H7 (cell line): ENCODE results near the gene SEMA6A. TPM values are rescaled to one million over a fixed set of nuclear protein-coding genes. Genes with fewer than 3 reads are reported as not detected.

Experiments used
- DNase-seq: peaks from one replicate; pipeline ENCODE4 v3.0.0; 2012
- H3K27me3 ChIP-seq: 2 replicates; pipeline ENCODE4 v1.6.0; 2011; ENCODE audit warnings: mild to moderate bottlenecking, low read length; ENCODE audit not compliant: control insufficient read depth, insufficient read depth
- H3K36me3 ChIP-seq: replicated peaks from 2 replicates; pipeline ENCODE4 v1.5.1; 2011; ENCODE audit warnings: low read length; ENCODE audit not compliant: control insufficient read depth, insufficient read depth
- H3K4me3 ChIP-seq: 2 replicates; pipeline ENCODE4 v1.5.1; 2011; ENCODE audit warnings: low read depth, mild to moderate bottlenecking, control low read depth, low read length, moderate library complexity; ENCODE audit not compliant: insufficient read depth
- total RNA-seq: library from RNA; depleted of rRNA; stranded (reverse); fragments of >200 nt; shearing (Covaris generic); gene quantifications from 2 replicates; pipeline ENCODE4 v1.2.3, GENCODE V29; 2014

Gene SEMA6A
- total RNA-seq, 1 experiment from 2014 or later, result 207 TPM

DNA sequence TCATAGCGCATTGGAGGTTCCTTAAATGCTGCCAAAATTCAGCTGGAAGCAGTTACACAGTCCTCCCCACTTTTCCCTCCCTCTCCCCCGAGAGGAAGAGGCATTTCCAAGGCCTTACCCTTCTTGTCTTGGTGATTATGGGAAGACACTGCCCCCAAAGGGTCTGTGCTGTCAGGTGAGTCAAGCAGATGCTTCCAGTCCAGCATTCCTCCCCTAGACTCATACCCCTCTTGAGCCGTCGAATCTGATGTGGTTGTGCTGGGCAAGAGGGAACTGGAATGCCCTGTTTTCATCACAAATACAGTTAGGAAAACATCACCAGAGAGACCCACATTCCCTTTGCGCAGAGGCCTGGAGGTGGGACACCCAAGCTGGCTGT, 107.2 kb downstream of the SEMA6A start:
- no peaks in the 10 kb centered on the region for H3K27me3 ChIP-seq
- peaks cover 51% of the 10 kb centered on the region for H3K36me3 ChIP-seq
- no peak for DNase-seq
- H3K4me3 ChIP-seq, result no peak overlapping the region

DNA sequence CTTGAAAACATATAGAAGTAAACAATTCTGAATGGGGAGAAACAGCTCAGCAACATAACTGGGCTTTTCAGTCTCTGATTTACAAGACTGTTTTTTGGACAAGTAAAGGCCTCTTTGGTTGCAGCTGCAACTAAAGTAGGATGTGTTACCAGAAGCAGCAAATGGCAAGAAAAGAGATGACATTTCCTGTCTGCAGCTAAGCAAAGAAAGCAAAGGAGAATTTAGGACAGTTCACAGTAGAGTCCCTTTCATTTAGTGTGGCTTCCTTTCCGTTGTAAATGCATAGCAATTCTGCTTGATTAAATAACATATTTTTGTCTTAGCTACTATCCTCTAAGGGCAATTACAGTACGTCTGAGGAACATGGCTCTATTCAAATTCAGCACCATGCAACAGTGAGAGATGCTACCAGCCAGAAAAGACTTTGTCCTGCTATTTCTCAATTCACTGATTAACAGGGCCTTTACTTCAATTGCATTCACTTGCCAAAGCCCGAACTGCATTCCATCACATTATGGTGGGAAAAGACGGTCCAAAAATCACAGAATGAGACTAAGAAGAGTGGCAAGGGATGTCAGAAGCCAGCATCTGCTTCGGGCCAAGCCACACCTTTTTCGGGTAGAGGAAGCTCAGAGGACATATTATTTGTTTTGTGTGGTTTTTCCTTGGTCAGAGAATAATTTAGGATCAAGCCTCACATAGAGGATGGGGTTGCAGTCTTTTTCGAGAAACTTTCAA, 107.7 kb downstream of the SEMA6A start:
- no peak for DNase-seq
- no peak overlapping the region for H3K4me3 ChIP-seq
- H3K36me3 ChIP-seq, result peaks cover 47% of the 10 kb centered on the region
- H3K27me3 ChIP-seq, result no peaks in the 10 kb centered on the region

DNA sequence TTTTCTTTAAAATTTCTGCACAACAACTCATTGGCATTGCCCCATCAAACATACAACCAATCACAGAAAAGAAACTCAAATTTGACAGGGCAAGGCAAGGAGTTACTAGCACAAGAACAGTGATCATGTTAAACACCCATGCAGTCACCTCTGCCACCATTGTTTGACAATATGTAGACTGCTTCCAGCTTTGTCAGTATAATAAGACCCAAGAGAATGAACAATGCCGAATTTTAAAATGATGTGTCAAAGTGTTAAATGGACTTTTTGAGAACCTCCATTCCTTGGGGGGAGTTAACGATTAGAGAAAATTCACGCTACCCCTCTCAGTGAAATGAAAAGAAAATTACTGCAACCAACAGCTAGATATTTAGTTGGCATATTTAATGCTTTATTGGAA, 109.2 kb downstream of the SEMA6A start:
- Histone ChIP-seq H3K36me3 (peaks cover 40% of the 10 kb centered on the region), H3K27me3 (no peaks in the 10 kb centered on the region), H3K4me3 (no peak overlapping the region)
- no peak for DNase-seq

DNA sequence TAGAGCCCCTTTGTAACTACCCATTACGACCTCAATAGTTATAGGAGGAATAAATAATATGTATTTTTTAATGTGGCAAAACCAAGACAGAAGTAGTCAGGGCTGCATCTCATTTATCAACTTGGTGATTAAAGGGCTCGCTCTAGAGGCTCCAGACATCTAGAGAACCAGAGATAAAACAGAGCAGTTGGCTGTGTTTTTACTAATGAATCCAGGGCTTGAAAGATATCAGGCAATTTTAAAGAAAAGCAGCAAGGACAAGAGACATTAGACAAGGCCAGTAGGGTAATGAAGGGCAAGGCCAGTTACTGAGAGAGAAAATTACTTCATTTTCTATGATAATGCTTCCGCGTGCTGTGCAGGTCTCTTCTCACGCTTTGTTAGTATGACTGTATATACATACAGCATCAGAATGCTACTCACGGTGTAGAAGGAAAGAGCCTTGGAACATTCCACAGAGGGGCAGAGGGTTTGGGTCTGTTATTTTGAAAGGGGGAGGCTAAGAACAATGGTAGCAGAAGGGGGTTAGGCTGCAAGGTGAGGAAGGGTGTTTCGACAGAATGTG, 110.4 kb downstream of the SEMA6A start:
- DNase-seq, result no peak
- Histone ChIP-seq H3K4me3 (no peak overlapping the region), H3K36me3 (peaks cover 41% of the 10 kb centered on the region), H3K27me3 (no peaks in the 10 kb centered on the region)

DNA sequence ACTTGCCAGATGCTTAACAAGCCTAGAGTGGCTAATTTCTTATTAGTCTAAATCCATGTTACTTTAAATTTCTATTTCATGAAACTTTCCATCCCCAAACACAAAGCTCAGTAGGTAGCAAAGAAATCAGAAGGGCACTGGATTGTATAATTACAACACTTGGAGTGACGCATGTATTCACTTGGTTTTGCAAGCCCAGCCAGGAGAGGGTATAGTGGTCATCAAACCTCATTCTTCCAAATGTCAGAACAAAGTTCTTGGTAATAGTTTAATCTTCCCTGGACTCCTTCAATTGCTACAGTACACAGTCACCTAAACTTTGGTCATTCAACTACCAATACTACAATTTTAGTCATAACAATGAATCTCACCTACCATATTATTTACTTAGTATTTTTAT, 112.1 kb downstream of the SEMA6A start:
- Histone ChIP-seq H3K27me3 (no peaks in the 10 kb centered on the region), H3K4me3 (no peak overlapping the region), H3K36me3 (peaks cover 42% of the 10 kb centered on the region)
- no peak for DNase-seq

DNA sequence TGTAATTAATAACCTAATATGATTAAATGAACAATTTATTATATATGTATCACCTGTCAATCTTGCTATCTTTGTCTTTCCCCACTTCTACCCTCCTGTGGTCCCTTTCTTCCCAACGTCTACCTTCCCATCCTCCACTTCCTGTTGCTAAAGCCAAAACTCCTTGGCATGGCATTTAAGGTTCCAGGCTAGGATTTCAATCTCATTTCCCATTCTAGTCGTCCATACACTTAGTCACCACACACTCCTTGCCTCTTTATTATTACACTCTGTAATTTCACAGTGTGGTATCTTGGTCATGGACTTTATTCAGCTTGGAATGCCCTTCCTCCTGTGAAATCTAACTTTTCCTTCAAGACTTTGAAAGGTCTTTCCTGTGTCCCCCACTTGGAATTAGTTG, 115.3 kb downstream of the SEMA6A start:
- no peaks in the 10 kb centered on the region for H3K27me3 ChIP-seq
- peaks cover 34% of the 10 kb centered on the region for H3K36me3 ChIP-seq
- no peak for DNase-seq
- no peak overlapping the region for H3K4me3 ChIP-seq

DNA sequence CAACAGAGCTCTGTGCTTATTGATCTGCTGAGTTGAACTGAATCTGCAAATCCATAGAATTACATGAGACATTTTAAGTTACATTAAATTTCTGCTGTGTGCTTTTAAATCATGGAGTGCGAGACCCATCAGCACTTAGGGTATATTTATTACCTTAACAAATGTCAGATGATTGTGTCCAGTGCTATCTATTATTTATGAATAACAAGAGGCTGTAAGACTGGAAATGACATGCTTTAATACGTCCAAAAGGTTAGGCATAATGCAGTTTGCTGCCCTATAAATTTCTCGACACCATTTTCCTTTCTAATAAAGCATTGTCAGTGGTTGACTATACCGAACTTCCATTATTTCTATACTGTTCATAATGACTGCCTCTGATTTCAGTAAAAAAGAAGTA, 117.6 kb downstream of the SEMA6A start:
- Histone ChIP-seq H3K4me3 (no peak overlapping the region), H3K36me3 (peaks cover 40% of the 10 kb centered on the region), H3K27me3 (no peaks in the 10 kb centered on the region)
- no peak for DNase-seq

DNA sequence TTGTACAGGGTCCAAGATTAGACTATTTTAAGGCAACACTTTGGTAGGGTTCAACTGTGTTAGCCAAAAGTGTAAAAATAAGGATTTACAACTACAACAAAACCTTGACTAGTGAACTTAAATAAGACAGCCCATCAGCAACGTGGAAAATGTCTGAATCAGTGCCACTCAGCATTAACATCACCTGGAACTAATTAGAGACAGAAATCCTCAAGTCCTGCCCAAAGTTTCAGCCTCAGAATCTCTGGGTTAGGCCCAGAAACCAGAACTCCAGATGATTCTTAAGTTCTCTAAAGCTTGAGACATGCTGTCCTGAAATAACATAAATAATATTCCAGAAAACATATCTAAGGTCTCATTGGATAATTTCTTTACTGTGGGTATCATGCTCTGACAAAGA, 118.6 kb downstream of the SEMA6A start:
- Histone ChIP-seq H3K36me3 (peaks cover 41% of the 10 kb centered on the region), H3K4me3 (no peak overlapping the region), H3K27me3 (no peaks in the 10 kb centered on the region)
- no peak for DNase-seq

DNA sequence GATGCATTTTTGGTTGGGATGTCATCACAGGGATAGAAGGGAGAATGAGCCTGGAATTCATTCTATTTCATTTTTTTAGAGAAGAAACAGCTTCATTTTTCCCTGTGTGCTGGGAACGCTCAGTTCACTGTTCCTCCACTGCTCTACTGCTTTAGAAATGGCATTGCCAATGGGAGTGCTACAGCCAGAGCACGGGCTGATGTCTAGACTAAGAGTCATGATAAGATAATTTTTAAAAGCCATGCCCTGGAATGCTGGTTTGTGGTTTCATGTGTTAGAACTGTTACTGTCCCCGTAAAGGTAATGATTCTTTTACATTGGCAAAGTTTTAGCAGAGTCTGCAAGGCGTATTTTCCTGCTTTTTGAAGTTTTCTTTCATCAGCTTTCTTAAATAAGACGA, 119.6 kb downstream of the SEMA6A start:
- Histone ChIP-seq H3K36me3 (peaks cover 42% of the 10 kb centered on the region), H3K27me3 (no peaks in the 10 kb centered on the region), H3K4me3 (no peak overlapping the region)
- DNase-seq, result no peak

DNA sequence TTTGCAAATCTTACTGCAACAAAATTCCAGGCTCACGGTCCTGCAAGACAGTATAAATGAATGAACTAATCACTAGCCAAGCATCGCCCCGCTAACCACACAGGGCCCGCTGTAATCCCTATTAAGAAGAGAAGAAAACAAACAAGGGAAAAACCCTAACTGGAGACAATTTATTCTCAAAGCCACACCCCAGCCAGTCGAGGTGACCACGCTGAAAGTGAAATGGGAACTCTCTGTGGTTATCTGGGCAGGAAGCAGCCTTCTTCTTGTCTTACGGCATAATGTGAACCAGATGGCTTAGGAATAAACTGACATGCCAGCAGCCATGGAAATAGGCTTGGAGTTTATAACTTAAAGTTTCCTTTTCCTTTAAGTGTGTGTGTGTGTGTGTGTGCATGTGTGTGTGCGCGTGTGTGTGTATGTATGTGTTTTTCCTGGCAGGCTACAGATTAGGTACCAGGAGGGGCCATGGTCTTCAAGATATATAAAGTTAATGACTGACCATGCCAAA, 120.2 kb downstream of the SEMA6A start:
- Histone ChIP-seq H3K4me3 (no peak overlapping the region), H3K36me3 (peaks cover 41% of the 10 kb centered on the region), H3K27me3 (no peaks in the 10 kb centered on the region)
- DNase-seq, result no peak

DNA sequence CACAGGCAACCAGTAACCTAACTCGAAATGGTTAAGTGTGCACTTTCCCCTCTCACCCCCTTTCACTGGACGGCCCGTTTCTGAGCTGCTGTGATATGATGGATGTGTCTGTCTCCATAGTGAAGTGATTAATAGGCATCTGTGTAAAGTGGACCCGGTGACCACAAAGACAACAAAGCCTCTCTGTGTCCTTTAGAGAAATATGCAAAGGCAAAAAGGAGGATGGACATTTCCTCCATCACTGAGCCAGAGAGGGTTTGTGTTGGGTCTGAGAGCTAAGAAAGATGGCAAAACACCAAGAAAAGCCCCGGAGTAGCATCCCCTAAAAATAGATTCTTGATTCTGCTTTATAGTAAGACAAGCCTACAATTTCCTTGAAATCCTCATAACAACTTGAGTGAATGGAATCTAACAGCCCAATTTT, 120.6 kb downstream of the SEMA6A start:
- Histone ChIP-seq H3K27me3 (no peaks in the 10 kb centered on the region), H3K4me3 (no peak overlapping the region), H3K36me3 (peaks cover 39% of the 10 kb centered on the region)
- no peak for DNase-seq

DNA sequence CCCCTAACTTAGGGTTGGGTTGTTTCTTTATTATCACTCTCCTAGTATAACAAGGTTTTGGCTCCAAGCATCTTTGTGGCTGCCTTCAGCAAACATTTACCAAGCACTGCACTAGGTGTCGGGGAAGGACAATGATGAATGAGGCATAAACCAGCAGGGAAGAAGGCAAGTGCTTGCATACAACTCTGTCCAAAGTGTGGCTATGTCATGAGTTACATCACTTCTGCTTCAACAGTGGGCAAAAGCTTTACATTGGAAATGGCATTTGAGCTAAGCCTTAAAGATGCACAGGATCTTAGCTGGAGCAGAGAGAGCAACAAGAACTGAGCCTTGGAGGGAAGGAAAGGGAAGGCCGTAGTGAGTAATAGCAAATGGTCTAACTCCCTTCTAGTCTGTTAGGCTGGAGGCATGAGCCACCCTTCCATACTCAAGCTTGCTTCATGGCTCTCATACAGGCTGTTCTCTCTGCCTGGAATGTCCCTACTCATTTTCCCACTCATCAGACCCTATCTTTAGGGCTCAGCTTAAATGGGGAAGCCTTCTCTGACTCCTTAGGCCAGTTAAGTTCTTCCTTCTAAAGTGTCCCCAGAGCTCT, 121.8 kb downstream of the SEMA6A start:
- H3K36me3 ChIP-seq, result peaks cover 41% of the 10 kb centered on the region
- DNase-seq, result no peak
- no peaks in the 10 kb centered on the region for H3K27me3 ChIP-seq
- no peak overlapping the region for H3K4me3 ChIP-seq

DNA sequence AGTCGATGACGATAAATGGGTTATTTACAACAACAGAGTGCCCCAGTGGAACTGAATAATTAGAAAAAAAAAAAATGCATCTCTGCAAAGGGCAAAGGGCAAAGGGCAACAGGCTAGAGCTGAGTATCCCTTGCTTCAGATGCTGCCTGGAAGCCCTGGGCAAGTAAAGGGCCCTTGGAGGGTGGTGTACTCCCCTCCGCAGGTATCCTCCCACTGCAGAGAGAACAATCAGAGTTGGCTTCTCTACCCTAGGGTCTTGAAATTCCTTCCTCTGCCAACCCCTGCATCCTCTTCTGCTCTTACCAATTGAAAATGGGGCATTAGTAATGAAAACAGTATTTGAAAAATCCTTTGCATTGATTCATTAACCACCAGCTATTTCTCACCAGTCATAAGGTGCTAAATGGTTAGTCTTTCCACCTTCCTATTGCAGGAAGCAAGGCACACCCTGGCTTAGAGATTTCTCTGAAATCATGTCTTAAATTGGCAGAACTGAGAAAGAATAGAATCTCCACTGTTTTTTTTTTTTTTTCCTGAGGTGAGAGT, 122.6 kb downstream of the SEMA6A start:
- no peak for DNase-seq
- Histone ChIP-seq H3K36me3 (peaks cover 42% of the 10 kb centered on the region), H3K4me3 (no peak overlapping the region), H3K27me3 (no peaks in the 10 kb centered on the region)

DNA sequence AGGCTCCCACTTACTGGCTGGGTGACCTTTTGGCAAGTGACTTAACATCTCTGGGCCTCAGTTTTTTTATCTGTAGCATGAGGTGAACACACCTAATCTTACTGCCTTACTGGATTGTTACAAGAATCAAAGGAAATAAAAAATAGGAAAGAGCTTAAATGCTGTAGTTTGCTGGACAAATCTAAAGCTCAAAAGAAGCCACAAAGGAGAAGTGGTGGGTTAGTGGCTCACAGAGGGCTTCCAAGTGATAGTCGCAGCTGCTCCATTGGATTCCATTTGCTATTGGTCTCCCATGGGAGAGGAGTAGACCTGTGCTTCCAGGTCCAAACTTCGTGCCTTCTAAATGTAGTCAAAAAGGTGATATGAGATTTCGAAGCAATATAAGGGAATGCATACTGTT, 123.6 kb downstream of the SEMA6A start:
- Histone ChIP-seq H3K27me3 (no peaks in the 10 kb centered on the region), H3K4me3 (no peak overlapping the region), H3K36me3 (peaks cover 43% of the 10 kb centered on the region)
- no peak for DNase-seq

DNA sequence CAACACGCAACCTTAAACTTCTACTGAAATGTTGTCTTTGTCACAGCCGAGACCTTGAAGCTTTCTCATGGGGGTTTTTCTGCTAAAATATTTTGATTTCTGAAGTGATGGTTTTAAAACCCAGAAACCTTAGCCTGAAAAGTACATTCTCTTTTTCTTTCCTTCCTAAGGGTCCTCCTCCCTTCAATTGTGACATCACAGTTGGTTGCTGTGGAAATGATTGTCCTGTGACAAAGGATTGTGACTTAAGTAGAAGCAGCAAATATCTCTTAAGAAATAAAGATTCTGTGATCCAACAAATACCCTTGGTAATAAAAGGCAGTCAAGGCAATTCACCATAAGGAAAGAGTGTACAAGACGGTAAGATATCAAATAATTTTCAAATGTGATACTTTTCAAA, 125.2 kb downstream of the SEMA6A start:
- Histone ChIP-seq H3K36me3 (peaks cover 45% of the 10 kb centered on the region), H3K27me3 (no peaks in the 10 kb centered on the region)
- DNase-seq, result no peak

More for the DNA sequence above, 125.2 kb downstream of the SEMA6A start:
- no peak overlapping the region for H3K4me3 ChIP-seq
